GM12891 (cell line): ENCODE results near the gene MGMT.

Source experiments
- POLR2A ChIP-seq: IDR thresholded peaks from 2 replicates; pipeline ENCODE4 v1.6.1; 2011; ENCODE audit warnings: low read depth, low read length, control low read depth
- POLR2AphosphoS5 ChIP-seq: IDR thresholded peaks from 2 replicates; pipeline ENCODE4 v1.6.1; 2011; ENCODE audit warnings: low read depth, low read length, control low read depth
- POU2F2 ChIP-seq: IDR thresholded peaks from 2 replicates; pipeline ENCODE4 v1.6.1; 2011; ENCODE audit warnings: low read depth, mild to moderate bottlenecking, control low read depth, low read length, moderate library complexity
- TAF1 ChIP-seq: IDR thresholded peaks from 2 replicates; pipeline ENCODE4 v1.6.1; 2011; ENCODE audit warnings: low read depth, low read length, control low read depth

- TF ChIP-seq POLR2A (no peak), POLR2AphosphoS5 (no peak), TAF1 (no peak), POU2F2 (no peak)
These were observed 24.2 kb downstream of the MGMT start for GRCh38 chr10:129491123-129491734.
